HUES48 (cell line): Measurements from ENCODE around the gene ANKIB1.

Source experiments
- H3K27ac ChIP-seq: one replicate; pipeline ENCODE4 v1.7.0; 2013; ENCODE audit warnings: low read depth, low read length, inconsistent platforms
- H3K27me3 ChIP-seq: 2 replicates; pipeline ENCODE4 v1.6.1; 2013; ENCODE audit warnings: mild to moderate bottlenecking, low read length; ENCODE audit not compliant: control insufficient read depth, insufficient read depth
- H3K36me3 ChIP-seq: 2 replicates; pipeline ENCODE4 v1.6.1; 2013; ENCODE audit warnings: low read length; ENCODE audit not compliant: control insufficient read depth, insufficient read depth
- H3K4me1 ChIP-seq: 2 replicates; pipeline ENCODE4 v1.6.1; 2013; ENCODE audit warnings: mild to moderate bottlenecking, low read length; ENCODE audit not compliant: control insufficient read depth, insufficient read depth
- H3K4me3 ChIP-seq: 2 replicates; pipeline ENCODE4 v1.5.1; 2013; ENCODE audit warnings: mild to moderate bottlenecking, low read depth, low read length
- H3K9ac ChIP-seq: 2 replicates; pipeline ENCODE4 v1.6.1; 2013; ENCODE audit warnings: mild to moderate bottlenecking, low read depth, low read length, moderate library complexity
- H3K9me3 ChIP-seq: 2 replicates; pipeline ENCODE4 v1.6.1; 2013; ENCODE audit warnings: low read length; ENCODE audit not compliant: control insufficient read depth, insufficient read depth

ANKIB1 gene

GRCh38 chr7:92266415-92267241 is 20.9 kb downstream of the ANKIB1 start:
- H3K36me3 ChIP-seq, result no peaks in the 10 kb centered on the region
- H3K9ac ChIP-seq, result no peak overlapping the region
- no peak overlapping the region for H3K27ac ChIP-seq
- H3K4me3 ChIP-seq, result no peak overlapping the region
- no peaks in the 10 kb centered on the region for H3K9me3 ChIP-seq
- no peaks in the 10 kb centered on the region for H3K27me3 ChIP-seq
- H3K4me1 ChIP-seq, result peaks cover 14% of the 10 kb centered on the region

DNA sequence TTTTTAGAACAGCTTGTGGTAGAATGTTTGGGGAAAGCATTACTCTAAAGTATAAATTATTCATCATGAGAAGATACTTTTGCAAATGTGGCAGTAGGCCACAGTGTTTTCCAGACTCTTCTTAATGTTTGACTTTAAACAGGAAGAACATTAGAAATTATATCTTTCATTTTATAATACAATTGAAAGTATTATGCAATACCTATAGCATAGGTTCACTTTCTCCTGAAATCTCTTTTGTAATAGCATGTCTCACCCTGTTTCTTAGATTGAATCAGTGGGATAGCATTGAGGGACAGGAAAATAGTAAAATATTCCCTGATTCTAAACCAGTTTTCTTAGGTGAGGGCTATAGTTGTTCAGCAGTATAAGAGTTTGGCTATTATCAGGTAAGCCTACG is 23.1 kb downstream of the ANKIB1 start:
- Histone ChIP-seq H3K27ac (no peak overlapping the region), H3K9me3 (no peaks in the 10 kb centered on the region), H3K27me3 (no peaks in the 10 kb centered on the region), H3K4me1 (peaks cover 14% of the 10 kb centered on the region), H3K9ac (no peak overlapping the region), H3K36me3 (no peaks in the 10 kb centered on the region), H3K4me3 (no peak overlapping the region)

GRCh38 chr7:92275327-92275726 is 29.6 kb downstream of the ANKIB1 start:
- no peaks in the 10 kb centered on the region for H3K9me3 ChIP-seq
- no peak overlapping the region for H3K9ac ChIP-seq
- H3K4me1 ChIP-seq, result peaks cover 12% of the 10 kb centered on the region
- H3K4me3 ChIP-seq, result no peak overlapping the region
- no peak overlapping the region for H3K27ac ChIP-seq
- no peaks in the 10 kb centered on the region for H3K27me3 ChIP-seq
- H3K36me3 ChIP-seq, result no peaks in the 10 kb centered on the region

DNA sequence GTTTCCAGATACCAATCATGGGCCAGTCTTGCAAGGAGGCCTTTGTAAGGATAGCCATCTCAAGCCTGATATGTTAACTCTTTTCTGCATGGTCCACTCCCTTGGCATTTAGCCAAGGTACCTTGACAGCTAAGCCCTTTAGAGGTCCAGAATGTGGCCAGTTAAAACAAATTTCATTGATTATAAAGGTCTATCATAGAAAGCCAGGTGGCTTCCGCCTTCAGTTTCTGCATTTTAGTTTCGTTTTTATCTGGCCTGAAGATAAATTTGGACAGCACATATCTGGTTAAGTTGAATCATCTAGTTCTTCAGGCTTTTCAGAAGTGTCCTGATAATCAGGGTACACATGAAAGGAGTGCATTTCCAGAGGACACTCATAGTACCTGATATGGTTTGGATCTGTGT is 30.7 kb downstream of the ANKIB1 start:
- Histone ChIP-seq H3K4me3 (no peak overlapping the region), H3K9me3 (no peaks in the 10 kb centered on the region), H3K36me3 (no peaks in the 10 kb centered on the region), H3K4me1 (peaks cover 12% of the 10 kb centered on the region), H3K27ac (no peak overlapping the region), H3K9ac (no peak overlapping the region), H3K27me3 (no peaks in the 10 kb centered on the region)

DNA sequence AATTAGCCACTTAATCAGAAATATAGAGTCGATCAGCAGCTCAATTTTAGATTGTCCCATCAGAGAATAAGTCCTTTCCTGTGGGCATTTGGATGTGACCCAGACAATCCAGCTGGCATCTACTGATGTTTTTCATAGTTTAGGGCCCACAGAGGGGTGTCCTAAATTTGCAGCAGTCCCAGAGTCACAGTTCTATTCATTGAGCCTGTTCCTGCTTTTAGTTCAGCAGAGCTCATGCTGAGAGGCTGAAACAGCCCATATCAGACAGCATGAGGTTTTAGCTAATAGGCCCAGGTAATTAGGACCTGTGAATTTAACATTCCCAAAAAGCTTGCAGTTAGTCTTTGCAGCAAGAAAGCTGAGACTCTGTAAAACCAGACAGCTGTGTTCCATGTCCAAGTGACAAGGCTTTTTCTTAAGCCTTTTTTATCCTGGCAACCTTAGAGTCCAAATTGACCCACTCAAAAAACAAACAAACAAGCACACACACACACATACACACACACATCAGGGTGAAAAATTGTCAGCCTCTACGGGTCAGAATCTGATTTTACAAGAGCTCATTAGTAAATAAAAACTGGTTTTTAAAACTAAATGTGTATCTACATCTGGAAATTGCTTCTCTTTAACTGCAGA is 33.7 kb downstream of the ANKIB1 start:
- Histone ChIP-seq H3K9ac (no peak overlapping the region), H3K27ac (peak overlapping the region; percentile 39), H3K27me3 (no peaks in the 10 kb centered on the region), H3K4me1 (peaks cover 12% of the 10 kb centered on the region), H3K4me3 (no peak overlapping the region), H3K9me3 (no peaks in the 10 kb centered on the region), H3K36me3 (no peaks in the 10 kb centered on the region)

GRCh38 chr7:92281031-92281430 is 35.3 kb downstream of the ANKIB1 start:
- Histone ChIP-seq H3K9me3 (no peaks in the 10 kb centered on the region), H3K4me1 (peaks cover 12% of the 10 kb centered on the region), H3K27ac (no peak overlapping the region), H3K36me3 (no peaks in the 10 kb centered on the region), H3K9ac (no peak overlapping the region), H3K27me3 (no peaks in the 10 kb centered on the region), H3K4me3 (no peak overlapping the region)

DNA sequence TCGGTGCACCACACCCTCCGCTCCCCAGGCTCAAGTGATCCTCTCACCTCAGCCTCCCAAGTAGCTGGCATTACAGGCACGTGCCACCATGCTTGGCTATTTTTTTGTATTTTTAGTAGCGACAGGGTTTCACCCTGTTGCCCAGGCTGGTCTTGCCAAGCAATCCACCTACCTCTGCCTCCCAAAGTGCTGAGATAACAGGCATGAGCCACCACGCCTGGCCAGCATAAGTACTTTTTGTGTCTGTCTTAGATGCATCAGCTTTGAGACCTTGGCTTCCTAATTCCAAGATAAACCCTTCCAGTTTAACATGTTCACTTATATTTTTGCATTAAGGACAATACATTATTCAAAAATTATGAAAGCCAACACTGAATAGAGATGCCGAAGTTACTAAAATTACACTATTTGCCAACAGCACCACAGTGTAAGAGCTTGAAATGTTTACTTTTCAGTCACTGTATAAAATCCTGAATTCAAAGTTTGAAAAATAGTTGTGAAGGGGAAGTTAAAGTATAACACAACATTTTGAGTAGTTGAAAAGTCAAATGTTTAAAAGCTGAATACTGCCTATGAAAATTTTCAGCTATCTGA is 36.5 kb downstream of the ANKIB1 start:
- peaks cover 12% of the 10 kb centered on the region for H3K4me1 ChIP-seq
- H3K9me3 ChIP-seq, result no peaks in the 10 kb centered on the region
- H3K27ac ChIP-seq, result no peak overlapping the region
- no peak overlapping the region for H3K9ac ChIP-seq
- no peaks in the 10 kb centered on the region for H3K36me3 ChIP-seq
- no peak overlapping the region for H3K4me3 ChIP-seq
- H3K27me3 ChIP-seq, result no peaks in the 10 kb centered on the region

- Histone ChIP-seq H3K27ac (no peak overlapping the region), H3K9ac (no peak overlapping the region)
Measured at GRCh38 chr7:92282930-92283329, 37.2 kb downstream of the ANKIB1 start.

GRCh38 chr7:92289321-92289720 is 43.5 kb downstream of the ANKIB1 start:
- H3K27ac ChIP-seq, result no peak overlapping the region
- H3K27me3 ChIP-seq, result no peaks in the 10 kb centered on the region
- H3K36me3 ChIP-seq, result no peaks in the 10 kb centered on the region
- H3K4me3 ChIP-seq, result no peak overlapping the region
- no peak overlapping the region for H3K9ac ChIP-seq
- H3K4me1 ChIP-seq, result peaks cover 12% of the 10 kb centered on the region
- H3K9me3 ChIP-seq, result no peaks in the 10 kb centered on the region

More at GRCh38 chr7:92282930-92283329, 37.2 kb downstream of the ANKIB1 start:
- no peak overlapping the region for H3K4me3 ChIP-seq
- no peaks in the 10 kb centered on the region for H3K9me3 ChIP-seq
- H3K4me1 ChIP-seq, result peaks cover 12% of the 10 kb centered on the region
- H3K27me3 ChIP-seq, result no peaks in the 10 kb centered on the region
- H3K36me3 ChIP-seq, result no peaks in the 10 kb centered on the region

DNA sequence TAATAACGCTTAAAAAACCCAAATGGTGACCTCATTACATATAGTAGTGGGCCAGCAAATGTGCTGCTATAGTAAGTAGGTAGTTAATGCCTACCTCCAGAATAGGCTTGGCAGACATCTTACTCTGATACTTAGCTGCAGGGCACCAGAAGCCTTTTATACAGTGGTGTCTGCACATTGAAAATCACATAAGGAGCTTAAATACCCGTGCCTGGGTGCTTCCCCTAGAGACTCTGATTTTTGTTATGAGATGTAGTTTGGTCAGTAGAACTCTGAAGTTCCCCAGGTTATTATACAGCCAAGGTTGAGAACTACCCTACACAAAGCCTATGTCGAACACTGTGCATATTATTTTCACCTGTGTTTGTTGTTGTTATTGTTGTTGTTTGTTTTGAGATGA is 47.2 kb downstream of the ANKIB1 start:
- H3K4me1 ChIP-seq, result peaks cover 26% of the 10 kb centered on the region
- no peaks in the 10 kb centered on the region for H3K27me3 ChIP-seq
- no peak overlapping the region for H3K4me3 ChIP-seq

More for the DNA sequence above, 47.2 kb downstream of the ANKIB1 start:
- no peak overlapping the region for H3K27ac ChIP-seq
- no peaks in the 10 kb centered on the region for H3K36me3 ChIP-seq
- H3K9me3 ChIP-seq, result no peaks in the 10 kb centered on the region
- H3K9ac ChIP-seq, result no peak overlapping the region
